Articular chondrocyte of knee joint (primary cell): ENCODE measurements around the gene UBXN1. TPM values are rescaled to one million over a fixed set of nuclear protein-coding genes. Genes with fewer than 3 reads are reported as not detected.

Experiments
- small RNA-seq: library from RNA; depleted of rRNA; stranded (forward); fragments of <200 nt; gene quantifications from one replicate; pipeline ENCODE3, GENCODE V24; 2012
- total RNA-seq: library from RNA; depleted of rRNA; stranded (reverse); fragments of >200 nt; gene quantifications from 2 replicates; pipeline ENCODE4 v1.2.3, GENCODE V29; 2012

The UBXN1 gene, protein sequence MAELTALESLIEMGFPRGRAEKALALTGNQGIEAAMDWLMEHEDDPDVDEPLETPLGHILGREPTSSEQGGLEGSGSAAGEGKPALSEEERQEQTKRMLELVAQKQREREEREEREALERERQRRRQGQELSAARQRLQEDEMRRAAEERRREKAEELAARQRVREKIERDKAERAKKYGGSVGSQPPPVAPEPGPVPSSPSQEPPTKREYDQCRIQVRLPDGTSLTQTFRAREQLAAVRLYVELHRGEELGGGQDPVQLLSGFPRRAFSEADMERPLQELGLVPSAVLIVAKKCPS
- 102 and 103 TPM in 2 replicates for total RNA-seq

DNA sequence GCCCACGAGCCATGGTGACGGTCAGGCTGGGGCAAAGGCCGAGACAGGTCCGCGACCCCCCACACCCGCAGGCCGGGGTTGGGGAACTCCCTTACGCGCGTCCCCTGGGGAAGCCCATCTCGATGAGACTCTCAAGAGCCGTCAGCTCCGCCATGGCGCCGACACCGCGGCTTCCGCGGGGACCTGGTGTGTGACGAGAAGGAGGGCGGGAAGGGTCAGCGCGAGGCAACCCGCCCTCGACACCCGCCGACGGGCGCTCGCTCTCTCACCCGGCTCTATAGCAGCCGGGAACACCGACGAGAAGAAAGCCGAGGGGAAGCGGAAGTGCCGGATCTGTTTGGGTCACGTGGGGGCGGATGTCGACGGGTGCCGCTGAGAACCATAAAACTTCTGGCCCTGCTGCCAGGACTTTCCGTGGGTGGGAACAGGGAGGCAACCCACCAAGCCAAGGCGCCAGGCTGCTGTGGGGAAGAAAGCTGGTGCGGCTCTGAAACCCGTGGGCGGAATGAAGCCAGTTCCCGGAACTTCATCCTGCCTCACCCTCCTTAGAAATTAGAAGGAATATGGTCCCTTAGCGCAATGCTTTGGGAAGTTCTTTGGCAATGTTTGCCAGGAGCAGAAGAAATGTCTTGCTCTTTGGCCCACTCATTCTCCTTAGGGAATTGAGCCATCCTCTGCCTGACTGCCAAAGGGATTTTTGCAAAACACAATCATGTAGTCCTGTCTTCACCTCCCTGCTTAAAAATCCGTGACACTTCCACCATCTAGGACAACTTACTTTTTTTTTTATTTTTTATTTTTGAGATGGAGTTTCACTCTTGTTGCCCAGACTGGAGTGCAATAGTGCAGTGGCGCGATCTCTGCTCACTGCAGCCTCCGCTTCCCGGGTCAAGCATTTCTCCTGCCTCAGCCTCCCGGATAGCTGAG lies at the start of gene UBXN1:
Gene UBXN1 (minus strand): TSS at position 304 of the 927 bp plus-strand sequence. CDS start 150 bp downstream, at position 154.

DNA sequence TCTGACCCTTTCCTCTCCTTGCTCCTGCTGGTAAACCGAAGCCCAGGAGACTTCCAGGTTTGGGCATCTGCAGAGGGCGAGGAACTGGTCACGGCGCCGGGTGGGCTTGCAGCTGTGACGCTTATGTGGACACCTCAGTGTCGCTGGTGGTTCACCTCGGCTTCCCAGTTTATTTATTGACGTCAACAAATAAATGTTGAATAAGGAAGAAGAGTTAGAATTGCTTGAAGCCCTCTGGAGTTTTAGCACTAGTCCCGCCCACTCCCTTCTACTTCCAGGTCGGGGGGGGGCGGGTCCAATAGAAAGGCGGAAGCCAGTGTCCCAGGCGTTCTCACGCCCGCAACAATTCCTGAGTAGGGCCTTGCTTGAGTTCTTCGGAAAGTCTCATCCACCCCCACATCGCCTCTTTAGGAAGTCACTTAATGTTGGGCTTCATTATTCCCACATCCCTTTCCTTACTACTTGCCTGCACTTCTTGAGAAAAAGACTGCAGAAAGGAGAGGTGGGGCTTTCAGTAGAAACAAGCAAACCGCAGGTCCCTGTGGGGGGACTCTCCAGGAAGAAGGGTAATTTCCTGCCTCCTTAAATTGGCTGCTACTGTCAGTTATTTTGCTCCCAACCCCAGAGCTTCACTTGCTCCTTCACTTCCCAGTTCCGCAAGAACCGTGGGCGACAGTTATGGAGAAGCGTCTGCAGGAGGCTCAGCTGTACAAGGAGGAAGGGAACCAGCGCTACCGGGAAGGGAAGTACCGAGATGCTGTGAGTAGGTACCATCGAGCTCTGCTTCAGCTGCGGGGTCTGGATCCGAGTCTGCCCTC lies 49.5 kb upstream of the UBXN1 start, which contains the start of gene TTC9C:
Gene TTC9C (plus strand): TSS at position 316 of the 818 bp plus-strand sequence. CDS start 363 bp downstream, at position 679.

DNA sequence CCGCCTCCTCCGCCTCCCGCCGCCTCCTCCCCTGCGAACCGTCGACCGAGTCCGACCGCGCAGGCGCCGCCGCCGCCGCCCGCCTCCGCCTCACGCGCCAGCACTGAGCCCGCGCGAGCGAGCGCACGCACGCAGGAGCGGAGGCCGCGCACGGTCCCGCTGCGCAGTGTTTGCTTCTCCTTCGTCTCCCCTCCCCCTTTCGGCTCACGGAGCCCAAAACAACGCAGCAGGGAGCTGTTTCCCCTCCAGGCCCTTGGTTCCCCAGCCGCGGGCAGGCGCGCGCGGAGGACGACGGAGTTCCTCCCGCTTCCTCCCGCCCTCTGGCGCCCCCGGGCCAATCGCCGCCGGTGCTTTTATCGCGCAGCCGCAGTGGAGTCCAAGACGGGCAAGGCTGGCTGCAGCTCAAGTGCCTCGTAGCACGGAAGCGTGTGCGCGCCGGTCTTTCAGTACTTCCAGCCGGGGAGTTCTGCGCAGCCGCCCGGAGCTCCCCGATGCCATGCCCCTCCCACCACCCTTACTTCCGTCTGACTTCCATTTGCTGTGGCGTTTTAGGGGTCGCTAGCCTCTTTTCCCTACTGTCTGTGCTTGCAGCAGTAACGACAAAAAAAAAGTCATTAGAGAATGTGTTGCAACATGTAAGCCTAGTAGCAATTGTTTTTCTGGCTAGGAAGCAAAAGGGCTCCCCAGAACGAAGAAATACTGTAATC lies 48.4 kb upstream of the UBXN1 start, which contains the start of gene HNRNPUL2:
Gene HNRNPUL2 (minus strand): TSS at position 293 of the 707 bp plus-strand sequence. CDS start 301 bp downstream, outside the sequence.

DNA sequence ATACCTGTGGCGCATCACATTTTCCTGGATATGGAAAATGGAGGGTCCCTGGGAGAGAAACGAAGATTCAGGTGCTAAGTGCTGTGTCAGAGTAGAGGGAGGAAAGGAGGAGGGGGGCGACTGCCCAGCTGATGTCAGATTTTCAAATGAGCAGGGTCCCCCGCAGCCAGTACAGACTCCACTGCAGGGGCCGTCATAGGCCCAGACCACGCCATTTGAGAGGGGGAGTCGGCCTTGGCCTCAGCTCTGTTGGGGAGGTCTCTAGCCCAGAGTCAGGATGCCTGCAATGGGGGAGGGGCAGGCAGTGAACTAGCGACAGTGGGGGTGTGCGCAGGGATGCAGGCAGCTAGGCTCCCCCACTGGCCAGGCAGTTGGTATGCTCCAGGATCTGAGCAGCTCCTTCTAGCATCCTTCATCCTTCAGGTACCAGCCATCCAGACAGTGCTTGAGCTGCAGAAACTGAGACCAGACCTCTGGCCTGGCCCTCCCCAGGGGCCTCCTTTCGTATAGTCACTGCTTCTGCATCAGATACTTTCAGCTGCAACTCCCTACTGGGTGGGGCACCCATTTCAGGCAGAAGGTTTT lies 28.5 kb upstream of the UBXN1 start, which contains the start of the genes BSCL2 and GNG3:
Gene BSCL2 (minus strand): TSS at position 148 of the 585 bp plus-strand sequence. CDS start 229 bp downstream, outside the sequence.
Gene GNG3 (plus strand): TSS at position 400 of the 585 bp plus-strand sequence. CDS start 620 bp downstream, outside the sequence.

DNA sequence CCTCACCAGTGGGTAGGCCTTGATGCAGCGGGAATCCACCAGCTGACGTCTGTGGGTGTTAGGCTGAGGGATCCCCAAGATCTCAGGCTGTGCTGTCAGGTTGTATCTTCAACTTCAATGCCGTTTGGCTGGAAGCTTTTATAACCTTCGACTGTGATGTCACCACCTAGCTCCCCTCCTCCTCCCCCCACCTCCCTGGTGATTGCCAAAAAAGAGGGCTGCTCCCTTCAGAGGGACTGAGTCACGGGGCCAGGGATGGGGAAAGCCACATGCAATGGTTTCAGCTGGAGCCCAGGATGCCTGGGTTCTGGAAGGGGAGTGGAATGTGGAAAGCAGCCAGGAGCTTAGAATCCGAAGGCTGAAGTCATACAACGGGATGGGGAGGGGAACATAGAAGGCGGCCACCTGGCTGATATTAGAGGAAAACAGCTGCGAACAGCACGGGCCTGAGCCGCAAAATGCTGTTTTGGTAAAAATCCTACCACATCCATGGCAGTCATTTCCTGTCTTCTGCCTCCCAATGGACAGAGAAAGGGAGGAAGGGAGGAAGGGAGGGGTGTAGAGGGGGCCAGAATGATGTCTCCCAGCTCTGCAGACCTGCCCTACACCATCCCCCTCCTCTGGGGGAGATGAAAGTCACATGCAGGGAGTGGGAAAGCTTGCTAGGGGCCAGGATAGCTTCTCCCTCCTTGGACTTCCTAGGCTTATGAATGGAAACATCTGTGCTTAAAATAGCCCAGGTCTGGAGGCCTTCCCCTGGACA lies 10.7 kb upstream of the UBXN1 start, which contains the start of gene LRRN4CL:
Gene LRRN4CL (minus strand): TSS at position 110 of the 763 bp plus-strand sequence. CDS start 1,022 bp downstream, outside the sequence.

DNA sequence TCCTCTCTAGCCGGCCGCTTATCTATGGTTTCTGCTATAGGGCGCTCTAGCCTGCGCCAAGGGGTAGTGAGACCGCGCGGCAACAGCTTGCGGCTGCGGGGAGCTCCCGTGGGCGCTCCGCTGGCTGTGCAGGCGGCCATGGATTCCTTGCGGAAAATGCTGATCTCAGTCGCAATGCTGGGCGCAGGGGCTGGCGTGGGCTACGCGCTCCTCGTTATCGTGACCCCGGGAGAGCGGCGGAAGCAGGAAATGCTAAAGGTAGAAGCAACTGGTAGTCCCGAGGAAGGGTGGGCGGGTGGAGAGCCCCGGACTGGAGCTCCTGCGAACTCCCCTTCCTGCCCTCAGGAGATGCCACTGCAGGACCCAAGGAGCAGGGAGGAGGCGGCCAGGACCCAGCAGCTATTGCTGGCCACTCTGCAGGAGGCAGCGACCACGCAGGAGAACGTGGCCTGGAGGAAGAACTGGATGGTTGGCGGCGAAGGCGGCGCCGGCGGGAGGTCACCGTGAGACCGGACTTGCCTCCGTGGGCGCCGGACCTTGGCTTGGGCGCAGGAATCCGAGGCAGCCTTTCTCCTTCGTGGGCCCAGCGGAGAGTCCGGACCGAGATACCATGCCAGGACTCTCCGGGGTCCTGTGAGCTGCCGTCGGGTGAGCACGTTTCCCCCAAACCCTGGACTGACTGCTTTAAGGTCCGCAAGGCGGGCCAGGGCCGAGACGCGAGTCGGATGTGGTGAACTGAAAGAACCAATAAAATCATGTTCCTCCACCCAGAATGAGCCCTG lies 7.1 kb downstream of the UBXN1 start, which contains the start of the genes LBHD1 and UQCC3:
Gene LBHD1 (minus strand): TSS at position 660 of the 782 bp plus-strand sequence. CDS start 2,236 bp downstream, outside the sequence.
Gene UQCC3 (plus strand): TSS at position 66 of the 782 bp plus-strand sequence. CDS start 73 bp downstream, at position 139.

DNA sequence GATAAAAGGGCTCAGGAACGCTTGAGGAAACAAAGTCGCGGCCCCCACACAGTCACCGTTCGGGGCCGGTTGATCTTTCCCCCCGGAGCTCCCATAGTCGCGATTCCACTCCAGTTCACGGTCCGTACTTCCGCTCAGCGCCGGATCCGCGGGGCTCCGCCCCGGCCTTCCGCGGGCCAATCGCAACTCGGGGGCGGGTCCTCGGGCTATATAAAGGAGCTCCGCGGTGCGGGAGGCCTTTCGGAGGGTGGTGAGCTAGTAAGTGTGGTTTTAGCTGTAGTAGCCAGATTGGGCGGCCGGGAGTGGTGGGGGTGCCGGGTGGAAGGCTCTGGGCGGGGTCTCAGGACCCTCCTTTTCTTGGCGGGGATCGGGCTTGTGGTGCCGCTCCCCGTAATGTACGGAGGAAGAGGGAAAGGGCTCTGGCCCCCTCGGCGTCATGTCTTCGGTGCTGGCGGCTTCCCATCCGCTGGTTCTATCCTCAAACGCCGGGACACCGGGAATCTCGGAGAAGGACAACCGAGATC lies 13.7 kb downstream of the UBXN1 start, which contains the start of the genes C11orf98 and CSKMT:
Gene C11orf98 (minus strand): TSS at position 136 of the 524 bp plus-strand sequence. CDS start 41 bp downstream, at position 95.
Gene CSKMT (plus strand): TSS at position 238 of the 524 bp plus-strand sequence. CDS start 568 bp downstream, outside the sequence.

DNA sequence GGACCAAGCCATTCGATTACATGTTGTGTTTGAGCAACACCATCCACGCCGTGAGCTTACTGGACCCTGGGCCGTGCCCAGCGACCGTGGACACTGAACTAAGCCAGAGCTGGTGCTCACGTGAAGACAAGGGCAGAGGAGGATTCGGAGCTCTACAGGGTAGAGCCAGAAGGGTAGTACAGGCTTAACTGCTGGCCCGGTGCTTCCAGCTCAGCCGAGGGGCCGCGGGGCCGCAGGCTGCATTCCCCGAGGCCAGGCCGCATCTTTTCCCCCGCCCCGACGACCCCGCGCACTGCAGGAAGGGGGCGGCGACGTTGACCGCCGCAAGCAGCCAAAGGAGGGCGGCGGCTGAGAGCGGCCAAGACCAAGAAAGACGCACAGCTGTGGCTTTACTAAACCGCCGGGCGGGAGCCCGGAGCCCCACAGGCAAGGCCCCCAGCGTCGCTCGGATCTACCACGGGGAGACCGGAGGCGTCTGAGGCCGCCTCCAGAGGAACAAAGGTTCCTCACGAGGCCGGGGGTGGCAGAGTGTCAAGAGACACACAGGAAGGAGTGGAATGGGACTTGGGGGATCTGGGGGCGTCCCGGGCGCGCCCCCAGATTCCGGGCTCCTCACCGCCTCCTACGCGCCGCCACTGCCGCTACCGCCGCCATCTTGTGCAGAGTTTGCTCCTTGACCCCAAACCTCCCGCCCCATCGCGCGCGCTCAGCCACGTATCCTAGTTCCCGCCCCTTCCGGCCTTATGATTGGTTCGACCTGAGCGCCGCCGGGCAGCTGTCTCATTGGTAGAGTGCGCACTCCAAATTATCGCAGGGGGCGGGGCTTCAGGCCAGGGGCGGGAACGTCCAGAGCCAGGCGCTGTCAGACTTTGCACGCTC lies 32.7 kb downstream of the UBXN1 start, which contains the start of gene GANAB:
Gene GANAB (minus strand): TSS at position 668 of the 879 bp plus-strand sequence. CDS start 14 bp downstream, at position 654.

Small RNA genes within 50 kb of the gene (small RNA-seq; reads per million reads assigned to genes)
- gene SNORA57 = not detected

Other genes starting within 250 kb of the UBXN1 start
- gene AHNAK, start 132.3 kb downstream of the UBXN1 start, total RNA-seq = 983 and 1,139 TPM in 2 replicates
- 1,360 and 1,368 TPM in 2 replicates for gene EEF1G, start 105.2 kb downstream of the UBXN1 start, total RNA-seq
- 6.8 TPM in 2 replicates for gene TUT1, start 87.5 kb downstream of the UBXN1 start, total RNA-seq
- gene MTA2, start 77.2 kb downstream of the UBXN1 start, total RNA-seq = 95.1 and 110 TPM in 2 replicates
- gene EML3, start 66.3 kb downstream of the UBXN1 start, total RNA-seq = 30.4 and 34.6 TPM in 2 replicates
- gene ROM1, start 65.8 kb downstream of the UBXN1 start, total RNA-seq = 9.3 and 10.6 TPM in 2 replicates
- 12.3 and 14.1 TPM in 2 replicates for gene B3GAT3, start 57.1 kb downstream of the UBXN1 start, total RNA-seq
- 251 and 282 TPM in 2 replicates for gene GANAB, start 32.5 kb downstream of the UBXN1 start, total RNA-seq
- gene INTS5, start 25.8 kb downstream of the UBXN1 start, total RNA-seq = 19.9 and 20.5 TPM in 2 replicates
- 26.1 TPM in 2 replicates for gene C11orf98, start 13.9 kb downstream of the UBXN1 start, total RNA-seq
- gene CSKMT, start 13.8 kb downstream of the UBXN1 start, total RNA-seq = 5.7 and 8.2 TPM in 2 replicates
- 4.2 and 4.8 TPM in 2 replicates for gene UQCC3, start 7.4 kb downstream of the UBXN1 start, total RNA-seq
- gene LBHD1, start 6.8 kb downstream of the UBXN1 start, total RNA-seq = 4.0 and 6.1 TPM in 2 replicates
- 20.1 and 20.6 TPM in 2 replicates for gene LRRN4CL, start 10.5 kb upstream of the UBXN1 start, total RNA-seq
- gene BSCL2, start 28.4 kb upstream of the UBXN1 start, total RNA-seq = 52.7 and 54.8 TPM in 2 replicates
- not detected in 2 replicates for gene GNG3, start 28.6 kb upstream of the UBXN1 start, total RNA-seq
- 14.2 and 15.3 TPM in 2 replicates for gene HNRNPUL2, start 48.4 kb upstream of the UBXN1 start, total RNA-seq
- 34.2 and 37.4 TPM in 2 replicates for gene TTC9C, start 49.4 kb upstream of the UBXN1 start, total RNA-seq
- gene ZBTB3, start 75.1 kb upstream of the UBXN1 start, total RNA-seq = 12.7 and 13.5 TPM in 2 replicates
- 62.4 and 64.4 TPM in 2 replicates for gene POLR2G, start 82.5 kb upstream of the UBXN1 start, total RNA-seq
- gene TAF6L, start 92.3 kb upstream of the UBXN1 start, total RNA-seq = 10.8 and 13.7 TPM in 2 replicates
- 33.9 and 41.3 TPM in 2 replicates for gene TMEM179B, start 108.3 kb upstream of the UBXN1 start, total RNA-seq
- 9.4 and 10.1 TPM in 2 replicates for gene TMEM223, start 112.9 kb upstream of the UBXN1 start, total RNA-seq
- 35.2 and 35.7 TPM in 2 replicates for gene NXF1, start 126.4 kb upstream of the UBXN1 start, total RNA-seq
- gene STX5, start 153.0 kb upstream of the UBXN1 start, total RNA-seq = 35.0 and 37.1 TPM in 2 replicates
- not detected in 2 replicates for gene TEX54, start 153.8 kb upstream of the UBXN1 start, total RNA-seq
- 23.8 and 26.1 TPM in 2 replicates for gene WDR74, start 160.5 kb upstream of the UBXN1 start, total RNA-seq
- 198 and 208 TPM in 2 replicates for gene SLC3A2, start 201.8 kb upstream of the UBXN1 start, total RNA-seq
- gene CHRM1, start 242.3 kb upstream of the UBXN1 start, total RNA-seq = not detected in 2 replicates